Esophagus muscularis mucosa (tissue), 3 donors: ENCODE results near the gene FIGNL2.

ENCODE experiments used
- POLR2A ChIP-seq: fragments of 450-650 bp; IDR thresholded peaks from one replicate; pipeline ENCODE4 v1.6.1; 2017; ENCODE audit warnings: antibody characterized with exemption, moderate library complexity, mild to moderate bottlenecking, low read depth
- POLR2AphosphoS5 ChIP-seq, 2 donors: sonication (generic); formaldehyde crosslinking; IDR thresholded peaks; one replicate each; pipeline ENCODE4 v1.6.1; 2017; ENCODE audit warnings: antibody characterized with exemption in 2 of 2
- TF ChIP-seq, protein P1 (sequence below), 3 experiments: fragments of 200-600 bp in 2 of 3; fragments of 450-650 bp in 1 of 3; sonication (generic) in 2 of 3; IDR thresholded peaks; one replicate each; pipeline ENCODE4 v1.5.1; 2017 to 2019; ENCODE audit warnings: antibody characterized with exemption in 3 of 3, mild to moderate bottlenecking in 2 of 3, moderate library complexity in 1 of 3

GRCh38 chr12:51785906-51786305 lies 62.6 kb downstream of the FIGNL2 start:
- TF ChIP-seq, protein P1, sequence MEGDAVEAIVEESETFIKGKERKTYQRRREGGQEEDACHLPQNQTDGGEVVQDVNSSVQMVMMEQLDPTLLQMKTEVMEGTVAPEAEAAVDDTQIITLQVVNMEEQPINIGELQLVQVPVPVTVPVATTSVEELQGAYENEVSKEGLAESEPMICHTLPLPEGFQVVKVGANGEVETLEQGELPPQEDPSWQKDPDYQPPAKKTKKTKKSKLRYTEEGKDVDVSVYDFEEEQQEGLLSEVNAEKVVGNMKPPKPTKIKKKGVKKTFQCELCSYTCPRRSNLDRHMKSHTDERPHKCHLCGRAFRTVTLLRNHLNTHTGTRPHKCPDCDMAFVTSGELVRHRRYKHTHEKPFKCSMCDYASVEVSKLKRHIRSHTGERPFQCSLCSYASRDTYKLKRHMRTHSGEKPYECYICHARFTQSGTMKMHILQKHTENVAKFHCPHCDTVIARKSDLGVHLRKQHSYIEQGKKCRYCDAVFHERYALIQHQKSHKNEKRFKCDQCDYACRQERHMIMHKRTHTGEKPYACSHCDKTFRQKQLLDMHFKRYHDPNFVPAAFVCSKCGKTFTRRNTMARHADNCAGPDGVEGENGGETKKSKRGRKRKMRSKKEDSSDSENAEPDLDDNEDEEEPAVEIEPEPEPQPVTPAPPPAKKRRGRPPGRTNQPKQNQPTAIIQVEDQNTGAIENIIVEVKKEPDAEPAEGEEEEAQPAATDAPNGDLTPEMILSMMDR (IDR thresholded peaks at IDR 0.05): no peak
- no peak for TF ChIP-seq POLR2A
- TF ChIP-seq POLR2AphosphoS5 (IDR thresholded peaks at IDR 0.05): no peak
